AG08395 (cell line): ENCODE measurements around the gene DAP3.
"Not testable (repeated sequence)": the region's sequence is repeated elsewhere in the genome, so short reads cannot be mapped to it uniquely, and the experiment has no call there.

ENCODE experiments used
- DNase-seq: peaks from one replicate; pipeline ENCODE4 v3.0.0; 2012; ENCODE audit warnings: mixed read lengths, low spot score

DAP3 gene

GRCh38 chr1:155687705-155688323 lies 1.1 kb upstream of the DAP3 start:
- DNase-seq = not testable (repeated sequence)

GRCh38 chr1:155688324-155689080 lies 389 bp upstream of the DAP3 start, which contains the start of gene YY1AP1:
Gene YY1AP1, minus strand, starts transcription at chr1:155688774. Its CDS starts 8,338 bp downstream, at chr1:155680436.
- DNase-seq = peak; percentile 98

DNA sequence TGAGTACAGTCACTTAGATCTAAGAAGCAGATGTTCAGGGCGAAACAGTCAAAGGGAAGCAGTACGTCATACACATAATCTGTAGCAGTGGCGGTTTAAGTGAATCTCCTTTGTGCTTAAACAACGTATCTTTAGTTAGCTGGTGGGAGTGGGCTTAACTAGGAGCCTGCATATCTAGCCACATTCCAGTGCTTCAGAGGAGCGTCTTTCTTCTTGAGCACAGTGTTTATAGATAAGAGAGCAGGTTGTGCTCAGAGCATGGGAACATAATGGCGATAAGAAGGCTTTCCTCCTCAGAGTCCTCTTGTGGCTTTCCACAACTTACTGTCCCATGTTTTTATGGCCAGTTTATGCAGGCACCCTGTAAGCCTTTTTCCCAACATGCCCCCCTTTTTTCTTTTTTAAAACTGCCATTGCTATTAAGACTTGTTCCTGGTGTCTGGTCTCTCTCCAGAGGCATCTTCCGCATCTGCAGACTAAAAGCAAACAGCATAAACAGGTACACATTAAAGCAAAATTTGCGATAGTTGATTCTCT lies 3.2 kb downstream of the DAP3 start:
- DNase-seq = no peak

- DNase-seq = no peak
Observed at GRCh38 chr1:155694167-155694566, 5.3 kb downstream of the DAP3 start.

DNA sequence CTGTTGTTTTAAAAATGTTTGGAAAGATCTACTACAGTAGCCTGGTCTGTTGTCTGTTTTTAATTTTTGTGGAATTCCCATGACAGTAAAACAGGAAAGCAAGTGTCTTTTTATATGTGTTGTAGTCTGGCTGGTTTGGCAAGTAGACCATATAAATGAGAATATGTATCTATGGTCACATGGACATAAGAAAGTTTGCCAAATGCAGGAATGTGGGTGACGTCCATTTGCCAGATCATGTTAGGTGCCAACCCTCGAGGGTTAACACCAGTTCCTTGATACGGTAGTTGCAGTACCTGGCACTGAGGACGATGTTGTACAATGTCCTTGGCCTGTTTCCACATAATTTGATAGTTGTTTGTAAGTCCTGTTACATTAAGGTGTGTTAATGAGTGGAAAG lies 6.2 kb downstream of the DAP3 start:
- peak; percentile 4 for DNase-seq

DNA sequence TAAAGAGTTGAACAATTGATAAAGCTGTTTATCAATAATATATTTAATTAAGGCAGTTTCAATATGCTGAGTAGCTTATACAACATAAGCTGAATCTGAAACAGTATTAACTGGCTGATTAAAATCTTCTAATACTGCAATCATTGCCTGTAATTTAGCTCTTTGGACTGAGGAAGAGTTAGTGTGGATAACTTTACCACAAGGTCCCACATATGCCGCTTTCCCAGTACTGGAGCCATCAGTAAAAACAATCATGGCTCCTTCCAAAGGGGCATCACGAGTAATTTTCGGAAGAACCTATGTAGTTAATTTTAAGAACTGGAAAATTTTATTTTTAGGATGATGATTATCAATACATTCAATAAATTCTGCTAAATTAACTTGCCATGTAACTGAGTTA lies 6.7 kb downstream of the DAP3 start:
- DNase-seq = no peak

DNA sequence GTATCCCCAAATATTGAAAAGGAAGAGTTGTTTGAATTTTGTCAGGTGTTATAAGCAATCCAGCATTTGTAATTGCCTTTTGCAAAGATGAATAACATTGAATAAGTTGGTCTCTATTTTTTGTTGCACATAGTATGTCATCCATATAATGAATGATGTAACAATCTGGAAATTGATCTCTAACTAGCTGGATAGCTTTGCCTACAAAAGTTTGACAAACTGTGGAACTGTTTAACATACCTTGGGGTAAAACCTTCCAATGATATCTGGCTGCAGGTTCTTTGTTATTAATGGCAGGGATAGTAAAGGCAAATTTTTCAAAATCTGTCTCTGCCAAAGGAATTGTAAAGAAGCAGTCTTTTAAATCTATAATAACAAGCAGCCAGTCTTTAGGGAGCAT lies 7.6 kb downstream of the DAP3 start:
- no peak for DNase-seq

DNA sequence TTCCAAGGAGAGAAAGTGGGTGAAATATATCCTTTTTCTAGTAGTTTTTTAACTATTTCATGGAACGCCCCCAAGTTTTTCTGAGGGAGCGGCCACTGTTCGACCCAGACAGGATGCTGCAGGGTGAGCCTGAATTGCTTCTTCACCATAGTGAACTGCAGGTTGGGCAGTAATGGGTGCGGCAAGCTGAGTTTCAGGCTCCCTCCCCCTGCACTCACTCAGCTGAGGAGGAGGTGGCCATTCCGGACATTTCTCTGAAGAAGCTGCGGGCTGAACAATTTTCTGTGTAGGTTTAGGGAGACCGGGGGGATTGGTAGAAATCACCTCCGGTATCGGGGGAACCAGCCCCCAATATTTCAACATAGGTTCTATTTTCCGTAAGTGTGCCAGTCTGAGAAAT lies 8.2 kb downstream of the DAP3 start:
- DNase-seq = no peak

GRCh38 chr1:155697616-155698015 lies 8.7 kb downstream of the DAP3 start:
- not testable (repeated sequence) for DNase-seq

DNA sequence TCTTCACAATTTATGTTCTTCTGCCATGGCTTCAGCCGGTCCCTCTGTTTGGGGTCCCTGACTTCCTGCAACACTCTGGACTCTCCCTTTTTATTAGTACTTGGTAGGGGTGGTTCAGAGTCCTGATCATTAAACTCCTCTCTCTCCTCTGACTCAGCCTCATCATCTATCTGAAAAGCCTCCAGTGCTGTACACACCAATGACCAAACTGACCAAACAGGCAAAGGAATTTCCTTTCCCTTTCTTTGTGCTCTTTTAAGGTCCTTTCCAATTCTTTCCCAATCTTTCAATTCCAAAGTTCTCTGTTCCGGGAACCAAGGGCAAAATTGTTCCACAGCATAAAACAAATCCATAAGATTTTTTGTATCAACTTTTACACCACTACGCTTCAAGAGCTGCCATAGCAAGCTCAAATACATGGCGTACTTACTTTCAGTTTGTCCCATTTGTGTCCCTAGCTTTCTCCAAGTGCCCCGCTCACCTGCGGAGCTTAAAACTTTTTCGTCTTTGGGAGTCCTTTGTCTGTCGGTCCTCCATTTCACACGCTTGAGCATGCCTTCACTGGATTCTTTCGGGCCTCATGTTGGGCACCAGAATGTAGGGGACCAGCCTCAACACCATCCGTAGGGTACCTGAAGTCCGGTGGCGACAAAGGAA lies 9.6 kb downstream of the DAP3 start:
- DNase-seq = peak; percentile 47

GRCh38 chr1:155699062-155699461 lies 10.2 kb downstream of the DAP3 start:
- not testable (repeated sequence) for DNase-seq

DNA sequence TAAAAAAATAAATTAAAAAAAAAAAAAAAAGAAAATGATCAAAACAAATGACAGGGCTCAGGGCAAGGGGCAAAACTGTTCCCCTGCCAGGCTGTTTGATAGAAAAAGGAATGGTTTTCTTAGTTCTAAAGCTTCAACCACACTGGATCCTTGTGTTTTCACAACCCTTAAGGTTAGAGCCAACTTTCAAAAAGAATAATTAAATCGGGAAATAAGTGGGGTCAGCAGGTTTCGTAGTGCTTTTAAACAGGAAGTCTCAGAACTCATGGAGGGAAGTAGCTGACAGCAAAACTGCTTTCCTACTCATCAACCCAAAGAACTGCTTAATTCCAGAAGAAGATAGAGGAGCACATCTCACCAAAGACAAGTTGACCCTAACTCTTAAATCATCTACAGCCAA lies 12.8 kb downstream of the DAP3 start:
- not testable (repeated sequence) for DNase-seq

GRCh38 chr1:155703216-155703615 lies 14.3 kb downstream of the DAP3 start:
- no peak for DNase-seq

DNA sequence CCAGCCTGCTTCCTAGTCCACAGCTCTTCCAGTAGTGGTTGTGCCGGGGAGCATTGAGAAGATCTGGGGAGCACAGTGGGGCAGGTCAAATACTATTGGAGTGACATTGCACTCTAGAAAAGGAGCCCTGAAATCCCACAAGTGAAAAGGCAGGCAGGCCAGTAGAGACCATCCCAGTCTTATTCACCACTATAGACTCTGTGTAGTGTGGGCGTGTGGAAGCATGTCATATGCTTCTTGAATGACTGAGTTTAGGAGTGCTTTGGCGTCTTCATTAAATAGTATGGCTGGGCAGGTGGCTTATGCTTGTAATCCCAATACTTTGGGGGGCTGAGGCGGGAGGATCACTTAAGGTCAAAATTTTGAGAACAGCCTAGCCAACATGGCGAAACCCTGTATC lies 15.5 kb downstream of the DAP3 start:
- not testable (repeated sequence) for DNase-seq

- peak; percentile 3 for DNase-seq
Observed at GRCh38 chr1:155706139-155706538, 17.2 kb downstream of the DAP3 start.

DNA sequence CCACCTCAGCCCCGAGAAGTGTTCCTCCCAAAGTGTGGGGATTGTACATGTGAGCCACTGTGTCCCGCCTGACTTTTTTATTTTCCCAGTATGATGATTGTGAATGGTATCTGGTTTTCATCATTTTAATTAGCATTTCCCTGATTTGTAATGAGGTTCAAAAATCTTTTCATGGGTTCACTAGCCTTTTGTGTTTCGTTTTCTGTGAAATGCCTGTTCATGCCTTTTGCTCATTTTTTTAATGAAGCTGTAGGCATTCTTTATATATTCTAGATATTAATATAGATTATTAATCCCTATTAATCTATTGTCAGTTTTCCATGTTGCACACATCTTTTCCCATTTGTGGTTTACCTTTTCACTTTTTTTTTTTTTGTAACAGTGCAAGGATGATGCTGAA lies 20.5 kb downstream of the DAP3 start:
- no peak for DNase-seq

- DNase-seq = not testable (repeated sequence)
Observed at GRCh38 chr1:155711457-155711856, 22.6 kb downstream of the DAP3 start.

GRCh38 chr1:155712636-155713035 lies 23.7 kb downstream of the DAP3 start:
- not testable (repeated sequence) for DNase-seq

DNA sequence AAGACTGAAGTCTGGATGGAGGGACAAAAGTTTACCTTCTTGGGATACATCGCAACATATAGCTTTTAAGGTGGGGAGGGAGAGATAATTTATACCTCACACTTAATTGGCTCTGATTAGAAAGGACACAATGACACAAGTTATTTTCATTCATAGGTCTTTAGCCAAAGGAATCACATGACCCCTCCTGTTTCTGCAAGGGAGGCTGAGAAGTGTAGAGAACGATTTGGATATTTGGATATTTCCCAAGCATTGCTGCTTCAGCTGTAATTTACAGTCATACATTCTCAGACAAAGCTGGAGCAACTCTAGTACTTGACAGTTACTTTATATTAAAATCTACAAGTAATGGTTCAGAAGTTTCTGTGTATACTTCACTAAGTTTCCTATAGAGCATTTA lies 24.2 kb downstream of the DAP3 start:
- DNase-seq = no peak

GRCh38 chr1:155715056-155715455 lies 26.2 kb downstream of the DAP3 start:
- DNase-seq = not testable (repeated sequence)

DNA sequence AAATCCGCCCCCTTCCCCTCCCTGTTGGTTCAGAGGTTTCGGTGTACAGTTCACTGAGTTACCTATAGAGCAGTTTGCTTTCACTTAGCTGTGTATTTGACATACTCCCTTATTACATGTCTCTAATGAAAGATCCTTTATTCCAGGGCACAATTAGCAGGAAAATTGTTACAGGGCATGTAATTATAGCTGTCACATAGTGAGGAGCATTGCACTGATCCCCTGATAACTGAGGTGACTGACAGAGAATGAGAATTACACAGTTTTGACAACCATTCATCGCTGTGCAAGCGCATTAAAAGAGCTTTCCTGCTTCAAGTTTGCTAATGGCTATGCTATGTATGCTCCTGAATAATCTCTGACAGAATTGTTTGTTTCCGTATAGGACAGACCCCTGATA lies 26.9 kb downstream of the DAP3 start:
- no peak for DNase-seq

DNA sequence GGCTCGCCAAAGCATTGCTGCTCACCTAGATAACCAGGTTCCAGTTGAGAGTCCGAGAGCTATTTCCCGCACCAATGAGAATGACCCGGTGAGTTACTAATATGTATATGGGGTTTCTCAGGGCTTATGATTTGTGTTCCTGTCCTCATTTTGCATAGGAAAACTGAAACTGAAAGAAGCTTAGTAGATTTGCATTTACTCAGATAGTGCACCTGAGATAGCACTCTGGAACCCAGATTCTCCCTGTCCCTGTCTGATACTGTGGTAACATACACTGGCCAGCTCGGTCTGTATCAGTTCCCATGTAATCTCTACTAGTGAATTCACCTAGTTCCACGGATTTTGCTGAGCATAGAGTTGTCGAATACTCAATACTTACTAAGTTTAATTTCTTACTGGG lies 28.1 kb downstream of the DAP3 start:
- DNase-seq = no peak
